ENCODE data around the gene LRG1. TPM values are rescaled to one million over a fixed set of nuclear protein-coding genes. Genes with fewer than 3 reads are reported as not detected.

LRG1 gene
- total and polyA plus RNA-seq, 8 donors, result 0.58 to 17.9 (median 0.87) TPM

DNA sequence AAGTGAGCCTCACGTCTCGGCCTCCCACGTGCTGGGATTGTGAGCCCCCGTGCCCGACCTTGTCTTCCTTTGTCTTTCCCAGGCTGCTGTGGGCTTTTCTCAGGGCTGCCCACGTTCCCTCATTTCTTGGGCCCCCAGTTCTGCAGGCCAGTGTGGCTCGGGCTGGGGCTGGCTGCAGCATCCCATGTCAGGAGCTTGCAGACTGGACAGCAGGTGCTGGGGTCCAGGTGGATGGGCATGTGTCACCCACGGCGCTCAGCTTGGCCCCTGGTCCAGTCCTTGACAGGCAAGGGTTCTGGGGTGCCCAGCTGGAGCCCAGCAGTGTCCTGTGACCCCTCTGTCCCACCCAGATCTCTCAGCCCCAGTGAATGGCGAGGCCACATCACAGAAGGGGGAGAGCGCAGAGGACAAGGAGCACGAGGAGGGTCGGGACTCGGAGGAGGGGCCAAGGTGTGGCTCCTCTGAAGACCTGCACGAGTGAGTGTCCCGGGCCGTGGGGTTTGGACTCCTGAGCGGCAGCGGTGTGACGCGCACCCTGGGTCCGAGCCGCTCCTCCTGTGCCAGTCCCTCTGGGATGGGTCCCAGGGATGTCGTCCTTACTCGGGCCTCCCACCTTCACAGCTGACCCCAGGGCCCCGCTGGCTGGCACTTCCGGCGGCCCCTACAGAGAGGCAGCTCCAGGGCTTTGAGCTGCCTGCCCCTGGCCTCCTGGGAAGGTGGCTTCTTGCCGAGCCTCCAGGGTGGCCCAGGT, 38.8 kb downstream of the LRG1 start:
- H3K36me3 ChIP-seq, result peaks cover 0 to 100% of the 10 kb centered on the region in 2 donors
- TF ChIP-seq, protein P1, sequence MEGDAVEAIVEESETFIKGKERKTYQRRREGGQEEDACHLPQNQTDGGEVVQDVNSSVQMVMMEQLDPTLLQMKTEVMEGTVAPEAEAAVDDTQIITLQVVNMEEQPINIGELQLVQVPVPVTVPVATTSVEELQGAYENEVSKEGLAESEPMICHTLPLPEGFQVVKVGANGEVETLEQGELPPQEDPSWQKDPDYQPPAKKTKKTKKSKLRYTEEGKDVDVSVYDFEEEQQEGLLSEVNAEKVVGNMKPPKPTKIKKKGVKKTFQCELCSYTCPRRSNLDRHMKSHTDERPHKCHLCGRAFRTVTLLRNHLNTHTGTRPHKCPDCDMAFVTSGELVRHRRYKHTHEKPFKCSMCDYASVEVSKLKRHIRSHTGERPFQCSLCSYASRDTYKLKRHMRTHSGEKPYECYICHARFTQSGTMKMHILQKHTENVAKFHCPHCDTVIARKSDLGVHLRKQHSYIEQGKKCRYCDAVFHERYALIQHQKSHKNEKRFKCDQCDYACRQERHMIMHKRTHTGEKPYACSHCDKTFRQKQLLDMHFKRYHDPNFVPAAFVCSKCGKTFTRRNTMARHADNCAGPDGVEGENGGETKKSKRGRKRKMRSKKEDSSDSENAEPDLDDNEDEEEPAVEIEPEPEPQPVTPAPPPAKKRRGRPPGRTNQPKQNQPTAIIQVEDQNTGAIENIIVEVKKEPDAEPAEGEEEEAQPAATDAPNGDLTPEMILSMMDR (IDR thresholded peaks at IDR 0.05), result no peak

DNA sequence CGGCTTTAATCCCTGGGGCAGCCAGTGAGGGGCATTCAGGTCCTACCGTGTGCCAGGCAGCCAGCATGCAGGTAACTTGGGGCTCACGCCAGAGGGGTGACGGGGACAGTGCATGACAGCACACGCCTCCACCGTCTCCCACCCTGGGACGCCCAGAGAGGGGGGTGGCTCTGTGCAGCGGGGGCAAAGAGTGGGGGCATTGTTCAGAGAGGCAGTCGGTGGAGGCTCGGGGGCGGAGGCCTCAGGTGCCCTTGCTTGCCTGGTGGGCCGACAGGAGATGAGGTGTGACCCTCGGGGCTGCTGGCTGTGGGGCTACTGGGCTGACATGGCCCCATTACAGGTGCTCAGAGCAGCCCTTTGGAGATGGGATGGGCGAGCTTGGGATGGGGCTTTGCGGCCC, 40.0 kb downstream of the LRG1 start:
- intact Hi-C loops (cut with DNase I), result no loop called here

More for the DNA sequence above, 38.8 kb downstream of the LRG1 start:
- no peak for DNase-seq
- H3K9me3 ChIP-seq, result no peaks in the 10 kb centered on the region
- H3K27ac ChIP-seq, result no peak overlapping the region
- ATAC-seq, result no peak
- H3K27me3 ChIP-seq, result no peaks in the 10 kb centered on the region
- intact Hi-C loops (cut with DNase I), result no loop called here
- H3K4me3 ChIP-seq, result no peak overlapping the region
- H3K4me1 ChIP-seq, result no peaks in the 10 kb centered on the region

DNA sequence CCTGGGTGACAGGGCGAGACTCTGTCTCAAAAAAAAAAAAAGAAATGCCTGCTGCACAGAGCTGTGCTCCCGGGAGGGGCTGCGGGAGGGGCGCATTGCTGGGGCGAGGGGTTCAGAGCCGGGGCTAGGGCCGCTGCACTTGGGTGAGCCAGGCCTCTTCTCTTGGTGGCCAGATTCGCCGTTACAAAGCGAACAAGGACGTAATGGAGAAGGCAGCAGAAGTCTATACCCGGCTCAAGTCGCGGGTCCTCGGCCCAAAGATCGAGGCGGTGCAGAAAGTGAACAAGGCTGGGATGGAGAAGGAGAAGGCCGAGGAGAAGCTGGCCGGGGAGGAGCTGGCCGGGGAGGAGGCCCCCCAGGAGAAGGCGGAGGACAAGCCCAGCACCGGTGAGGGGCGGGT, 40.5 kb downstream of the LRG1 start:
- no peak overlapping the region for H3K4me3 ChIP-seq
- H3K9me3 ChIP-seq, result no peaks in the 10 kb centered on the region
- no peak overlapping the region for H3K27ac ChIP-seq
- intact Hi-C loops (cut with DNase I), result no loop called here
- TF ChIP-seq, protein P1 (IDR thresholded peaks at IDR 0.05), result no peak
- H3K36me3 ChIP-seq, result peaks cover 0 to 100% of the 10 kb centered on the region in 2 donors
- H3K27me3 ChIP-seq, result no peaks in the 10 kb centered on the region
- ATAC-seq (no peak), DNase-seq (no peak)
- no peaks in the 10 kb centered on the region for H3K4me1 ChIP-seq

More for the DNA sequence above, 40.0 kb downstream of the LRG1 start:
- no peak for ATAC-seq
- Histone ChIP-seq H3K4me3 (no peak overlapping the region), H3K9me3 (no peaks in the 10 kb centered on the region), H3K27ac (no peak overlapping the region), H3K36me3 (peaks cover 0 to 100% of the 10 kb centered on the region in 2 donors), H3K27me3 (no peaks in the 10 kb centered on the region), H3K4me1 (no peaks in the 10 kb centered on the region)
- TF ChIP-seq, protein P1 (IDR thresholded peaks at IDR 0.05), result no peak
- DNase-seq, result peak in 1 of 4 donors; percentile 70

DNA sequence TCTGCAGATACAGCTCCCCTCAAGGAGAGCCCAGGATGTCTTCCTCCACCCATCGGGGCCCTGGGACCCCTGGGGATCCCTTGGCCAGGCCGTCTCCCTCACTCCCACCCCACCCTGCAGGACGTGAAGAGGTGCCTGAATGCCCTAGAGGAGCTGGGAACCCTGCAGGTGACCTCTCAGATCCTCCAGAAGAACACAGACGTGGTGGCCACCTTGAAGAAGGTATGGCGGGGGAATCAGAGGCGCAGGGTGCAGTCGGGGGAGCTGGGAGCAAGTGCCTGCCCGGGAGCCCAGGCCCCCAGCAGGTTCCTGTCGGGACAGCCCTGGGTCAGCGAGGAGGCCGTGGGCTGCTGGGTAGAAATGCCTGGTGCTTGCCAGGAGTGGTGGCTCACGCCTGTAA, 41.1 kb downstream of the LRG1 start:
- Histone ChIP-seq H3K4me3 (no peak overlapping the region), H3K27ac (no peak overlapping the region), H3K36me3 (peaks cover 0 to 100% of the 10 kb centered on the region in 2 donors), H3K9me3 (no peaks in the 10 kb centered on the region), H3K4me1 (no peaks in the 10 kb centered on the region), H3K27me3 (no peaks in the 10 kb centered on the region)
- ATAC-seq (no peak), DNase-seq (no peak)
- TF ChIP-seq, protein P1 (IDR thresholded peaks at IDR 0.05), result no peak
- intact Hi-C loops (cut with DNase I), result no loop called here

DNA sequence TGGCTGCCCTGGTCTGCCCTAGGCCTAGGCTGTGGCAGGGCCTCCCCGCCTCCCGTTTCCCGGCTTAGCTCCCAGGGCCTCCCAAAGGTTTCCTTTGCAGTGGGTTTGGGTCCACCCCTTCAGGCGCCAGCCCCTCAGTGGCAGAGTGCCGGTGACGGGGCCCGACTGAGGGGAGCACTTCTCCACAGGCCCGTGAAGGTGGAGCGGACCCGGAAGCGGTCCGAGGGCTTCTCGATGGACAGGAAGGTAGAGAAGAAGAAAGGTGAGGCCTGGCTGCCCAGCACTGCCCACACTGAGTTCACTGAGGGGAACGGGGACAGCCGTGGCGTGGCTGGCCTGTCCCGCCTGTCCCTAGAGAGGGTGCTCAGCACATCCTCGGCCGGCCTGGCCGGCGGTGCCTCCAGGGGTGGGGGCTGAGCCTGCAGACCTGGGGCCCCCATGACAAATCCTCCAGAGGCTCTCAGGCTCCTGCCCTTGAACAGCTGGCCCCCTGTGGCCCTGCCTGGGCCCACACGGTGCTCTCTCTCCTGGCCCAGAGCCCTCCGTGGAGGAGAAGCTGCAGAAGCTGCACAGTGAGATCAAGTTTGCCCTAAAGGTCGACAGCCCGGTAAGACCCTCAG, 42.0 kb downstream of the LRG1 start:
- H3K36me3 ChIP-seq, result peaks cover 0 to 97% of the 10 kb centered on the region in 2 donors
- H3K4me3 ChIP-seq, result no peak overlapping the region
- no peaks in the 10 kb centered on the region for H3K4me1 ChIP-seq
- DNase-seq (no peak), ATAC-seq (no peak)
- H3K27ac ChIP-seq, result no peak overlapping the region
- intact Hi-C loops (cut with DNase I), result no loop called here
- TF ChIP-seq, protein P1 (IDR thresholded peaks at IDR 0.05), result no peak
- no peaks in the 10 kb centered on the region for H3K9me3 ChIP-seq
- H3K27me3 ChIP-seq, result no peaks in the 10 kb centered on the region

Data from left lung (tissue), 10 donors.